ENCODE measurements around the gene BAIAP3. TPM values are rescaled to one million over a fixed set of nuclear protein-coding genes. Genes with fewer than 3 reads are reported as not detected.

BAIAP3 gene
- total RNA-seq, 1 donor from 2014 or later = 6.9 TPM

DNA sequence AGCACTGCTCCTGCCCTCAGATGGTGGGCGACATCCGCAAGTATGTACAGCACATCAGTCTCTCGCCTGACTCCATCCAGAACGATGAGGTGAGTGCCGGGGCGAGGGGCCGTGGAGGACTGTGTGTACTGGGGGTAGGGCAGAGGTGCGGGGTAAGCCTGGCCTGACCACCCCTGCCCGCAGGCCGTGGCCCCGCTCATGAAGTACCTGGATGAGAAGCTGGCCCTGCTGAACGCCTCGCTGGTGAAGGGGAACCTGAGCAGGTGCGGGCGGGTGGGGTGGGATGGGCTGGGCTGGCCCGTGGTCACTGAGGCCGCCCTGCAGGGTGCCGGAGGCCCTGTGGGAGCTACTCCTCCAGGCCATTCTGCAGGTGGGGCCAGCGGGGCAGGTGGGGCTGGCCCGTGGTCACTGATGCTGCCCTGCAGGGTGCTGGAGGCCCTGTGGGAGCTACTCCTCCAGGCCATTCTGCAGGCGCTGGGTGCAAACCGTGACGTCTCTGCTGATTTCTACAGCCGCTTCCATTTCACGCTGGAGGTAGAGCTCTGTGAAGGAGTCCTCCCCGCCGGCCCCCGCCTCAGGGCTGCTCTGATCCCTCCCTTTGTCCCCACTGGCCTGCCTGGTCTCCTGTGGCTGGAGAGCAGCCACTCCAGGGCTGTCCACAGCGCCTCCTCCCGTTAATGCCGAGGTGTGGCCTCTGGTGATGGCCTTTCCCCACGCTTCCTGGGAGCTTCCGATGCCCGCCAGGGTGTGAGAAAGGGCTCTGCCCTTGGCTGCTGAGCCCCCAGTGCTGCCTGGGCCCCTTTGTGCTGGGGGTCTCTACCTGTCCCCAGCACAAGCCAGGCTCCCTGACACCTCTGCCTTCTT lies 13.2 kb downstream of the BAIAP3 start:
- Mint-ChIP-seq H3K9me3 (no peaks in the 10 kb centered on the region), H3K27me3 (peaks cover 6% of the 10 kb centered on the region), H3K4me3 (no peak overlapping the region), H3K36me3 (no peaks in the 10 kb centered on the region), H3K27ac (no peak overlapping the region), H3K4me1 (ENCODE audit: unreplicated experiment) (peaks cover 8% of the 10 kb centered on the region)
- no peak for TF ChIP-seq CTCF (conservative IDR thresholded peaks at IDR 0.05)
- no peak for DNase-seq (ENCODE audit: extremely low spot score, unreplicated experiment)

GRCh38 chr16:1347286-1347855 lies 13.9 kb downstream of the BAIAP3 start:
- peaks cover 6% of the 10 kb centered on the region for H3K27me3 Mint-ChIP-seq

DNA sequence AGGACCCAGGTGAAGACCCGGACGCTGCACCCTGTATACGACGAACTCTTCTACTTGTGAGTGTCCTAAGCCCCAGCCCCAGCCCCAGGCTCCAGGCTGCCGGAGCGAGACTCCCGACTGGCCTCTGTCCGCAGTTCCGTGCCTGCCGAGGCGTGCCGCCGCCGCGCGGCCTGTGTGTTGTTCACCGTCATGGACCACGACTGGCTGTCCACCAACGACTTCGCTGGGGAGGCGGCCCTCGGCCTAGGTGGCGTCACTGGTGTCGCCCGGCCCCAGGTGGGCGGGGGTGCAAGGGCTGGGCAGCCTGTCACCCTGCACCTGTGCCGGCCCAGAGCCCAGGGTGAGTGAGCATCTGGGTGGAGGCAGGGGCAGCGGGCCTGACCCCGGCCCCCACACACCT lies 14.5 kb downstream of the BAIAP3 start:
- H3K36me3 Mint-ChIP-seq = no peaks in the 10 kb centered on the region
- H3K27ac Mint-ChIP-seq = no peak overlapping the region
- no peak for TF ChIP-seq CTCF (conservative IDR thresholded peaks at IDR 0.05)
- no peak for DNase-seq (ENCODE audit: extremely low spot score, unreplicated experiment)
- peaks cover 10% of the 10 kb centered on the region for H3K4me1 Mint-ChIP-seq (ENCODE audit: unreplicated experiment)
- H3K9me3 Mint-ChIP-seq = no peaks in the 10 kb centered on the region
- H3K4me3 Mint-ChIP-seq = no peak overlapping the region
- H3K27me3 Mint-ChIP-seq = peaks cover 5% of the 10 kb centered on the region

More at GRCh38 chr16:1347286-1347855, 13.9 kb downstream of the BAIAP3 start:
- peaks cover 9% of the 10 kb centered on the region for H3K4me1 Mint-ChIP-seq (ENCODE audit: unreplicated experiment)
- H3K36me3 Mint-ChIP-seq = no peaks in the 10 kb centered on the region
- no peak for DNase-seq (ENCODE audit: extremely low spot score, unreplicated experiment)
- H3K27ac Mint-ChIP-seq = no peak overlapping the region
- no peak for TF ChIP-seq CTCF (conservative IDR thresholded peaks at IDR 0.05)
- H3K4me3 Mint-ChIP-seq = no peak overlapping the region
- H3K9me3 Mint-ChIP-seq = no peaks in the 10 kb centered on the region

DNA sequence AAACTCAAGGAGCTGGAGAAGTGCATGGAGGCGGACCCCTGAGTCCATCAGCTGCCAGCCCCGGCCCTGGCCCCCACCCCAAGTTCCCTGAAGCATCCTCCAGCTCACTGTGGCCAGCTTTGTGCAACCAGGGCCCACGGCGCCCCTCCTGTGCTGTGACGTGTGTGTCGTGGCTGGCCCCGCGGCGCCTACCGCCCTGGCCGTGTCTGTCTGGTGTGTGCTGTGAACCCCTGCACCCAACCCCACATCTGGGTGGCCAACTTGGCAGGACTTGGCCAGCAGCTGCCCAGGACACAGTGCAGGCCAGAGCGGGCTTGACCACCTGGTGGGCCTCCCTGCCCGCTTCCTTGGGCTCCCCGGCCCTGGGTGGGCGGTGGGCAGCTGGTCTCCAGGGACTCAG lies 15.0 kb downstream of the BAIAP3 start:
- TF ChIP-seq CTCF (conservative IDR thresholded peaks at IDR 0.05) = no peak
- no peak for DNase-seq (ENCODE audit: extremely low spot score, unreplicated experiment)
- no peak overlapping the region for H3K4me3 Mint-ChIP-seq
- H3K9me3 Mint-ChIP-seq = no peaks in the 10 kb centered on the region
- H3K36me3 Mint-ChIP-seq = no peaks in the 10 kb centered on the region
- peaks cover under 1% of the 10 kb centered on the region for H3K27me3 Mint-ChIP-seq
- H3K27ac Mint-ChIP-seq = no peak overlapping the region
- peaks cover 10% of the 10 kb centered on the region for H3K4me1 Mint-ChIP-seq (ENCODE audit: unreplicated experiment)

- no peak for DNase-seq (ENCODE audit: extremely low spot score, unreplicated experiment)
- no peak for TF ChIP-seq CTCF (conservative IDR thresholded peaks at IDR 0.05)
- Mint-ChIP-seq H3K4me1 (ENCODE audit: unreplicated experiment) (peaks cover 12% of the 10 kb centered on the region), H3K4me3 (no peak overlapping the region), H3K27me3 (no peaks in the 10 kb centered on the region), H3K9me3 (no peaks in the 10 kb centered on the region), H3K36me3 (no peaks in the 10 kb centered on the region), H3K27ac (no peak overlapping the region)
Measured at GRCh38 chr16:1348926-1349325, 15.5 kb downstream of the BAIAP3 start.
